Stimulated activated CD8-positive, alpha-beta memory T cell treated with anti-CD3 and anti-CD28 coated beads, Interleukin-15, amount 100 ng/mL, for 24 hours (primary cell): Measurements from ENCODE around the gene ZNF462.

Source experiments
- DNase-seq: peaks from one replicate; pipeline ENCODE4 v3.0.0-alpha.2; 2020; ENCODE audit warnings: low read depth

Gene ZNF462

GRCh38 chr9:106927916-106928315 is 65.0 kb downstream of the ZNF462 start:
- DNase-seq: no peak

- DNase-seq: no peak
Observed at GRCh38 chr9:106928350-106928749, 65.4 kb downstream of the ZNF462 start.

GRCh38 chr9:106929471-106930177 is 66.7 kb downstream of the ZNF462 start:
- no peak for DNase-seq

- DNase-seq: no peak
Observed at GRCh38 chr9:106930477-106930876, 67.5 kb downstream of the ZNF462 start.

GRCh38 chr9:106931466-106931865 is 68.5 kb downstream of the ZNF462 start:
- no peak for DNase-seq

GRCh38 chr9:106932178-106932577 is 69.2 kb downstream of the ZNF462 start:
- no peak for DNase-seq

GRCh38 chr9:106932675-106933074 is 69.7 kb downstream of the ZNF462 start:
- no peak for DNase-seq

GRCh38 chr9:106933470-106933869 is 70.5 kb downstream of the ZNF462 start:
- DNase-seq: no peak

GRCh38 chr9:106934442-106935238 is 71.7 kb downstream of the ZNF462 start:
- DNase-seq: no peak

GRCh38 chr9:106936680-106937079 is 73.7 kb downstream of the ZNF462 start:
- no peak for DNase-seq

GRCh38 chr9:106941916-106942315 is 79.0 kb downstream of the ZNF462 start:
- DNase-seq: no peak

GRCh38 chr9:106945727-106946660 is 83.0 kb downstream of the ZNF462 start:
- DNase-seq: no peak

- no peak for DNase-seq
Observed at GRCh38 chr9:106947106-106947900, 84.3 kb downstream of the ZNF462 start.

GRCh38 chr9:106953174-106953573 is 90.2 kb downstream of the ZNF462 start:
- no peak for DNase-seq

- DNase-seq: no peak
Observed at GRCh38 chr9:106954558-106954957, 91.6 kb downstream of the ZNF462 start.

GRCh38 chr9:106954974-106955850 is 92.2 kb downstream of the ZNF462 start:
- no peak for DNase-seq

- DNase-seq: no peak
Observed at GRCh38 chr9:106956971-106957370, 94.0 kb downstream of the ZNF462 start.

GRCh38 chr9:106958955-106959657 is 96.1 kb downstream of the ZNF462 start:
- DNase-seq: no peak

GRCh38 chr9:106960258-106960657 is 97.3 kb downstream of the ZNF462 start:
- DNase-seq: no peak

GRCh38 chr9:106961623-106962022 is 98.7 kb downstream of the ZNF462 start:
- DNase-seq: no peak
